ENCODE measurements around the gene USP49. TPM values are rescaled to one million over a fixed set of nuclear protein-coding genes. Genes with fewer than 3 reads are reported as not detected.

The USP49 gene
- total RNA-seq, 1 donor from 2014 or later = 6.3 TPM

DNA sequence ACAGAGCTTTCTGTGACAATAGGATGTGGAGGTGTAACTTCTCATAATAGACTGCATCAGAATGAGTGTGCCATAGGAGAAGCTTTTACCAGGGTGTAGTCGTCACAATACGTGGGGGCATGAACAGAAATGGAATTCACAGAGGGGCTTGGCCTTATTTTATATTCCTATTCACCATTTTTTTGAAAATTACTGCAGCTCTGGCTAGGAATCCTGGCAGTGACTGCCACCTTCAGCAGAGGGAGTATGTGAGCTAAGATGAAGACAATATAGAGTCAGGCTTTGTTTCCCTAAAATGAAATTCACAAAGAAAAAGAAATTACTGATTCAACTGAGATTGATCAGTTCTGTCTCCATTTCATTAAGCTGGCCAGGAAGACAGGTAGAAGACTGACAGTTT lies 93.8 kb downstream of the USP49 start:
- H3K9me3 Mint-ChIP-seq = no peaks in the 10 kb centered on the region
- no peak overlapping the region for H3K4me3 Mint-ChIP-seq
- intact Hi-C loops (cut with micrococcal nuclease) = loop anchor here (10.0 kb wide), 1 partner anchor 73 kb away; no protein-coding TSS in a partner anchor
- no peak for DNase-seq
- no peaks in the 10 kb centered on the region for H3K27me3 Mint-ChIP-seq
- H3K27ac Mint-ChIP-seq = no peak overlapping the region
- peaks cover 2% of the 10 kb centered on the region for H3K36me3 Mint-ChIP-seq (ENCODE audit: low read depth)
- H3K4me1 Mint-ChIP-seq = peaks cover 4% of the 10 kb centered on the region

DNA sequence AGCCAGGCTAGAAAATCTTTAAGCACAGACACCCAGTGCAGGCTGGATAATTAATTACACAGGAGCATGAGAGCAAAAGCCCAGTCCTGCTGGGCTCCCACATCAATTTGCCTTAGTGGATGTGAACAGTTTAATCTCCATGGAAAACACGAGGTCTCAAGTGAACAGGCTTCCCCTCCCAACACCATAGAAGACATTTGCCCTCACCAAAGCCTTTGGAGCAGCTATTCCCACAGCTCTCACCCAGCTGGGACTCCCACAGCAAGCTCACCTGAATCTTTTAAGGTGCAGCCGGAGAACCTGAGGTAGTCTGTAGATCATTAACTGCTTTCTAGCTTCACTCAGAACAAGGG lies 95.6 kb downstream of the USP49 start:
- no peak for DNase-seq
- Mint-ChIP-seq H3K27ac (no peak overlapping the region), H3K9me3 (no peaks in the 10 kb centered on the region), H3K36me3 (ENCODE audit: low read depth) (peaks cover 3% of the 10 kb centered on the region), H3K4me3 (no peak overlapping the region), H3K27me3 (no peaks in the 10 kb centered on the region), H3K4me1 (peaks cover 4% of the 10 kb centered on the region)
- intact Hi-C loops (cut with micrococcal nuclease) = no loop called here

DNA sequence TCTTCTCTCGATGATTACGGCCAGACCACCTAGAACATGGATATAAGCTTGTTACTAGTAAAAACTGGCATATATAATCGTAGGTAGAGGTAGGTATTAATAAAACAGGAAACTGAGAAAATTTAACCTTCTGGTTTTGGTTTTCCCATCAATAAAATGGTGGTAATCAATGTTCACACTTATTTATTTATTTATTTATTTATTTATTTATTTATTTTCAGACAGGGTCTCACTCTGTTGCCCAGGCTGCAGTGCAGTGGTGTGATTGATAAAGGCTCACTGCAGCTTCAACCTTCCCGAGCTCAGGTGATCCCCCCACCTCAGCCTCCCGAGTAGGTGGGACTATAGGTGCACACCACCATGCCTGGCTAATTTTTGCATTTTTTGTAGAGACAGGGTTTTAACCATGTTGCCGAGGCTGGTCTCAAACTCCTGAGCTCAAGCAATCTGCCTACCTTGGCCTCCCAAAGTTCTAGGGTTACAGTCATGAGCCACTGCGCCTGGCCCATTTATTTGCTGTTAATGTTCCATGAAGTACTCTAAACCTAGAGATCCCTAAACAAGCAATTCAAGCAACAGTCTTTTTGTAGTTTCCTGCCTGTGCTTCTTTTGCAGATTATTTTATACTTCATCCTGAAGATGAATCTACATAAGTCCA lies 96.1 kb downstream of the USP49 start:
- H3K27me3 Mint-ChIP-seq = no peaks in the 10 kb centered on the region
- peaks cover 3% of the 10 kb centered on the region for H3K36me3 Mint-ChIP-seq (ENCODE audit: low read depth)
- intact Hi-C loops (cut with micrococcal nuclease) = no loop called here
- peaks cover 4% of the 10 kb centered on the region for H3K4me1 Mint-ChIP-seq
- H3K9me3 Mint-ChIP-seq = no peaks in the 10 kb centered on the region
- DNase-seq = no peak
- no peak overlapping the region for H3K4me3 Mint-ChIP-seq
- no peak overlapping the region for H3K27ac Mint-ChIP-seq

DNA sequence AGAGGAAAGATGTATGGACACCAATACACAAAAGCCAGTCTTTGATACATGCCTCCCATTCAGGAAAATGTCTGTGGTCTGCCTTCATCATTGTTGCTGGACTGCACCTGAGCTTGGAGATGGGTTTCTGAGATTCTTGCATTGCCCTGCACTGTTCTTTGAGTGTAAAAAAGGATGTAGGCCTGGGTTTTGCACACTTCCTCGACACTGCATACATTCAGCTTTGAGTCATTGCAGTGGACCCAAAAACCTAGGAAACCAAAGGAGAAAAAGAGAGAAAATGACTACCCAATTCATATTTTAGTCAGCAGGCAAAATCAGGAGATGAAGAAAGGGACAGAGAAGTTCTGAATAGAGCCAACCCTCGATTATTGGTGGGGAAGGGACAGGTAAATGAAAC lies 98.7 kb downstream of the USP49 start:
- no peak overlapping the region for H3K27ac Mint-ChIP-seq
- peaks cover 15% of the 10 kb centered on the region for H3K36me3 Mint-ChIP-seq (ENCODE audit: low read depth)
- no peaks in the 10 kb centered on the region for H3K27me3 Mint-ChIP-seq
- H3K9me3 Mint-ChIP-seq = no peaks in the 10 kb centered on the region
- peaks cover 2% of the 10 kb centered on the region for H3K4me1 Mint-ChIP-seq
- DNase-seq = no peak
- intact Hi-C loops (cut with micrococcal nuclease) = no loop called here
- no peak overlapping the region for H3K4me3 Mint-ChIP-seq

DNA sequence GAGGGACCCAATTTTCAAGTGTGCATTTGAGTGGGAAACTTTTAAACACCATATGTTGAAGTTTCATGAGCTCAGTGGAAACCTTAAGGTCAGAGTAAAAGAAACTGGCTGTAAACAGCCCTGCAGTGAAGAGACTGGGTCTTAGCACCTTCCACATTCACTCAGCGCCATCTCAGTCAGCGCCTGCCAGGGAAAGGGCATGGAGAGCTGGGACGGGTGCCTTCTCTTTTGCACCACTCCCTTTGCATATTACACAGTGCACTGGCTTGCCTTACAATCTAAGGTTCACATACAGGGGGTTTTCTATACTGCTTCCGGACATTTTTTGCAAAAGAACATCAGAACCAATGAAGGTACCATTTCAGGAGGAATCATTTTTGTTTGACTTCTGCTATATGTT lies 103.2 kb downstream of the USP49 start:
- peaks cover 39% of the 10 kb centered on the region for H3K36me3 Mint-ChIP-seq (ENCODE audit: low read depth)
- intact Hi-C loops (cut with micrococcal nuclease) = no loop called here
- no peak overlapping the region for H3K27ac Mint-ChIP-seq
- no peak for DNase-seq
- no peaks in the 10 kb centered on the region for H3K27me3 Mint-ChIP-seq
- H3K4me1 Mint-ChIP-seq = peaks cover 8% of the 10 kb centered on the region
- H3K9me3 Mint-ChIP-seq = no peaks in the 10 kb centered on the region
- no peak overlapping the region for H3K4me3 Mint-ChIP-seq

DNA sequence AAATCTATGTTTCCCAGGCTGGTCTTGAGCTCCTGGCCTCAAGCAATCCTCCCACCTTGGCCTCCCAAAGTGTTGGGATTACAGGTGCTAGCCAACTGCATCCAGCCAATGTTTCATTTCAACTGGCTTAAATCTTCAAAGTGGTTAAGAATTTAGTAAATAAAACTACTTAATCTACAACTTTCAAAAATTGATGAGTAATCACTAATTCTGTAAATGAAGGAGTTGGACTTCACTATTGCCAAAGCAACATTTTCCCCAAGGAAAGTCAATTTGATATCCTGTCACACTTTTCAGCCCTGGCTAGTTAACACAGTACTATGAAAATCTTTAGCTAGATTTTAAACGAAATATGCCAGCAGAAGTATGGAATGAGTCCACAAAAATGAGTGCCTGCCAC lies 103.9 kb downstream of the USP49 start:
- H3K4me1 Mint-ChIP-seq = peaks cover 6% of the 10 kb centered on the region
- no peak overlapping the region for H3K27ac Mint-ChIP-seq
- peaks cover 36% of the 10 kb centered on the region for H3K36me3 Mint-ChIP-seq (ENCODE audit: low read depth)
- intact Hi-C loops (cut with micrococcal nuclease) = no loop called here
- H3K27me3 Mint-ChIP-seq = no peaks in the 10 kb centered on the region
- no peak overlapping the region for H3K4me3 Mint-ChIP-seq
- no peak for DNase-seq
- H3K9me3 Mint-ChIP-seq = no peaks in the 10 kb centered on the region

DNA sequence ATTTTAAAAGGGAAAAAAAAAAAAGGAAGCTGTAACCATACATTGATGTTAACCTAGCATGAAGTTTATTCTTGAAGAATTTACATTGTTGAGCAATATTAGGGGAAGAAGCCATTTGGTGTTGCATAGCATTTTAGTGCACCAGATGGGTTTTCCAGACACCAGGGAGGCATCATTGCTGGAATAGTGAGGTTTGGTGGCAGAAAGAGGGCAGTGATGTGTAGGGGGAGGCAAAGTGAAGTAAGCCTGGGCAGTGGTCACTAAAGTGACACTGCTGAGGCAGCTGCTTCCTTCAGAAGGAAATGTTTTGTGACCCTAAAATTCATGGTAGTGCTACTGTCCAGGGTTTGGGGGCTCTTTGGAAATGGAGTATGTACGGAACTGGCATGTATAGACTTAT lies 105.1 kb downstream of the USP49 start:
- H3K36me3 Mint-ChIP-seq (ENCODE audit: low read depth) = peaks cover 36% of the 10 kb centered on the region
- peaks cover 8% of the 10 kb centered on the region for H3K4me1 Mint-ChIP-seq
- no peak overlapping the region for H3K4me3 Mint-ChIP-seq
- no peak for DNase-seq
- H3K27me3 Mint-ChIP-seq = peaks cover under 1% of the 10 kb centered on the region
- intact Hi-C loops (cut with micrococcal nuclease) = no loop called here
- no peak overlapping the region for H3K27ac Mint-ChIP-seq
- H3K9me3 Mint-ChIP-seq = no peaks in the 10 kb centered on the region

DNA sequence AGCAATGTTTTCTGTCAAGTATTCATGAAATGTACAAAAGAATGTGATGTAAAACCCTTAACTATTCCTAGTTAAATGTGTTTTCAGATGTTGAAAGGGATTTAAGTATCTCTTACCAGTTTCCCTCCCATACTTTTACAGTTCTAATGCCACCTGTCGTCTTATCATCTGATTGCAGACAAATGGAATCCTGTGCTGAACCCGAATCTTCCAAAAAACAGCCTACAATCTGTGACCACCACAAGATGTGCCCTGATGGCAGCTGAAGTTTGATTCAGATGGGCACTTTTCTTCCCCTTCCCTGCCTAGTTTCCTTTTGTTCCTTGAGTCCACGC lies 105.8 kb downstream of the USP49 start:
- peak overlapping the region; percentile 56 for H3K27ac Mint-ChIP-seq
- H3K4me1 Mint-ChIP-seq = peaks cover 11% of the 10 kb centered on the region
- H3K27me3 Mint-ChIP-seq = peaks cover 6% of the 10 kb centered on the region
- peaks cover 36% of the 10 kb centered on the region for H3K36me3 Mint-ChIP-seq (ENCODE audit: low read depth)
- intact Hi-C loops (cut with micrococcal nuclease) = loop anchor here (5.0 kb wide), 3 partner anchors 148 to 717 kb away; partner anchors contain the start of genes MRPS10, NFYA and OARD1
- peak overlapping the region; percentile 95 for H3K4me3 Mint-ChIP-seq
- H3K9me3 Mint-ChIP-seq = no peaks in the 10 kb centered on the region
- DNase-seq = no peak

DNA sequence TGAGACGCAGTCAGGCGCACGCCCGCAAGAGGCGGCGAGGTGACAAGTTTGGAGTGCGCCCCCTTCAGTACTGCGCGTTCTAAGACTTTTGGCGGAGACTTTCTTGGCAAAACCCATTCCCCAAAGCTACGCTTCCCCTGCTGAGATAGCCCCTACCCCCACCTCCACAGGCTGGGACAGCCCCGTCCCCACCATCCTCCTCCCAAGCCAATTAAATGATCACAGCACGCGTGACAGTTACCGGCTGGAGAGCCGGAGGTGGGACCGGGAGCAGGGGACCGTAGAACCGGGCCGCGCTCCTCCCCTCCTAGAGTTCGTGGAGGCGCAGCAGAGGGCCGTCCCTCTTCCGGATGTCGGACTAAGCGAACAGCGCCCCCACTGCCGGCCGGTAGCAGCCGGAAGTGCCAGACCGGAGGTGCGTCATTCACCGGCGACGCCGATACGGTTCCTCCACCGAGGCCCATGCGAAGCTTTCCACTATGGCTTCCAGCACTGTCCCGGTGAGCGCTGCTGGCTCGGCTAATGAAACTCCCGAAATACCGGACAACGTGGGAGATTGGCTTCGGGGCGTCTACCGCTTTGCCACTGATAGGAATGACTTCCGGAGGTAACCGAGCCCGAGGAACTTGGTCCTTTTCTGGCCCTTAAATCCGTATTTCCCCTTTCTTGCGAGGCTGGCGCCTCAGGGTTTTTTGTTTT lies 107.8 kb downstream of the USP49 start, which contains the start of gene TOMM6:
TSS of gene TOMM6 (plus strand) at position 476 of the 699 bp plus-strand sequence. CDS start at position 480, 4 bp downstream.
- H3K4me1 Mint-ChIP-seq = peaks cover 12% of the 10 kb centered on the region
- peaks cover 12% of the 10 kb centered on the region for H3K27me3 Mint-ChIP-seq
- H3K4me3 Mint-ChIP-seq = peak within 1 kb of the TSS; percentile 95

DNA sequence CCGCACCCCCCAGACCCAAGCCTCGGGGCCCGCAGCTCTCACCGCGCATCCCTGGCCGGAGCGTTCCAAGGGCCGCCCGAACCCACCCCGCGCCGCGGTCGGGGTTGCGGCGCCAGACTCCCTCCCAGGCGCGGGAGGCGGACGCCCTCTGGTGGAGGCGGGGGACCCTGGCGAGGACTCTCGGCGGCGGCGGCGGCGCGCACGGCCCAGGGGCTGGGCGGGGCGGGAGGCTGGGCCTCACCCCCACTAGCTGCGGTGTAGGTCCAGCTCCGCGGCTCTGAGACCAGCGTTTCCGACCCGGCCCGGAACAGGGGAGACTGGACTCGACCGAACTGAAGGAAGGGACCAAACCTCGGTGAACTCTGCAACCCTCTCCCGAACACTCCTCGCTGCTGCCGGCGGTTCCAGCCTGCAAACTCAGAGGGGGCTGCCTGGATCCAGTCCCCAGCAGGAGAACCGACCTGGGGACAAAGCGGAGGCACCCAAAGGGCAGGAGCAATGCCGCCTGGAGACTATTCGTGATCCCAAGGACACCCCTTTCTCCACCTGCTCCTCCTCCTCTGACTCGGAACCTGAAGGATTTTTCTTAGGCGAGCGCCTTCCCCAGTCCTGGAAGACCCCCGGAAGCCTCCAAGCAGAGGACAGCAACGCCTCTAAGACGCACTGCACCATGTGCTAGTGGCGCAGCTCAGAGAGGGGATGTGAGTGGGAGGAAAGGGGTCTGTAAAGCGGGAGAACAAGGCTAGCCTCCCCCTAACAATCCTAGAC lies 108.5 kb downstream of the USP49 start:
- peaks cover 14% of the 10 kb centered on the region for H3K27me3 Mint-ChIP-seq
- peak overlapping the region; percentile 95 for H3K4me3 Mint-ChIP-seq
- H3K9me3 Mint-ChIP-seq = no peaks in the 10 kb centered on the region
- DNase-seq = peak; percentile 98
- H3K36me3 Mint-ChIP-seq (ENCODE audit: low read depth) = peaks cover 25% of the 10 kb centered on the region
- intact Hi-C loops (cut with micrococcal nuclease) = loop anchor here (1.0 to 5.0 kb wide), 10 partner anchors 7 to 1093 kb away; partner anchors contain the start of genes BYSL, FRS3, MED20 and MRPS10
- H3K4me1 Mint-ChIP-seq = peaks cover 12% of the 10 kb centered on the region
- peak overlapping the region; percentile 98 for H3K27ac Mint-ChIP-seq

More for the DNA sequence above, 107.8 kb downstream of the USP49 start, which contains the start of gene TOMM6:
- peak; percentile 99 for DNase-seq
- intact Hi-C loops (cut with micrococcal nuclease) = loop anchor here (1.0 to 5.0 kb wide), 10 partner anchors 8 to 1092 kb away; partner anchors contain the start of genes BYSL, FRS3, MED20 and MRPS10
- Mint-ChIP-seq H3K36me3 (ENCODE audit: low read depth) (peaks cover 30% of the 10 kb centered on the region), H3K27ac (peak within 1 kb of the TSS; percentile 98), H3K9me3 (no peaks in the 10 kb centered on the region)

DNA sequence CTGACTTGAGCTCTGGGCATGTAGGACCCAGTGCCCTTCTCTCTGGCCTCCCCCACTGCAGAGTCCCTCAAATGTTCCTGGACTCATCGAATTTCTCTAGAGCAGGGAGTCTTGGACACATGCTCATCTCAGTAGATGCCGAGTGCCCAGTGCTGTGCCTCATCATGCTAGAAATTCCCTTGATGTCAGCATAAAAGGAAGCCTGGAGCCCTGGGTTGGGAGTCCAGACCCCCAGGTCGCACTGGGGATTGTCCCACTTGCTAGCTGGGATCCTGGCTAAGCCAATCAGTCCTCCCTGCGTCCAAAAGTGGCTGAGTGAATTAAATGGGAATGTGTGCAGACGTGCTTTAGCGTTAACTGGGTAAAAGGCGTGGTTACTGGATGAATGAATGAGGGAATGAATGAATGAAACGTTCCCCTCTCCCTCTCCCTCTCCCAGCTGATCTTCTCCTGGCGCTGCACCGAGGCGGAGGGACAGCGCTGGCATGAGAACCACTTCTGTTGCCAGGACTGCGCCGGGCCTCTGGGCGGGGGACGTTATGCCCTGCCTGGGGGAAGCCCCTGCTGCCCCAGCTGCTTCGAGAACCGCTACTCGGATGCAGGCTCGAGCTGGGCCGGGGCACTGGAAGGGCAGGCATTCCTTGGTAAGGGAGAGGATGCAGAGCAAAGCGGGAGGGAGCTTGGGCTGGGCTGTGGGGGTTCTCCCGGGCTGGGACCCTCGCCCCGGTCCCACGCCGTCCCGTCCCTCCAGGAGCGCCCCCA lies 109.3 kb downstream of the USP49 start:
- no peaks in the 10 kb centered on the region for H3K9me3 Mint-ChIP-seq
- intact Hi-C loops (cut with micrococcal nuclease) = loop anchor here (5.0 kb wide), 3 partner anchors 151 to 714 kb away; partner anchors contain the start of genes MRPS10, NFYA and OARD1
- H3K27ac Mint-ChIP-seq = no peak overlapping the region
- peaks cover 21% of the 10 kb centered on the region for H3K36me3 Mint-ChIP-seq (ENCODE audit: low read depth)
- DNase-seq = no peak
- H3K4me1 Mint-ChIP-seq = peaks cover 17% of the 10 kb centered on the region
- peaks cover 19% of the 10 kb centered on the region for H3K27me3 Mint-ChIP-seq
- peak overlapping the region; percentile 95 for H3K4me3 Mint-ChIP-seq

DNA sequence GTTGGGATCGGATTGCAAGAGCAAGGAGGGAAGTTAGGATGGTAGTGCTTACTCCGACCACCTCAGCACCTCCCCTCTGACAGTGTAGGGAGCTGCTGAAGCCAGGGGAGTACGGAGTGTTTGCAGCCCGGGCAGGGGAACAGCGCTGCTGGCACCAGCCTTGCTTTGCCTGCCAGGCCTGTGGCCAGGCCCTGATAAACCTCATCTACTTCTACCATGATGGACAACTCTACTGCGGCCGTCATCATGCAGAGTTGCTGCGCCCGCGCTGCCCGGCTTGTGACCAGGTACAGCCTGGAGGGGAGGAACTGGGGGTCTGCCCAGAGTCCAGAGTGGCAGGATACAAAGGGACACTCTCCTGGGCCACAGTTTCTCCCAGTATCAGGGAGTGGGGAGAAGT lies 109.9 kb downstream of the USP49 start:
- Mint-ChIP-seq H3K36me3 (ENCODE audit: low read depth) (peaks cover 18% of the 10 kb centered on the region), H3K27ac (no peak overlapping the region), H3K9me3 (no peaks in the 10 kb centered on the region), H3K27me3 (peaks cover 19% of the 10 kb centered on the region), H3K4me1 (peaks cover 19% of the 10 kb centered on the region), H3K4me3 (peak overlapping the region; percentile 59)
- intact Hi-C loops (cut with micrococcal nuclease) = loop anchor here (5.0 kb wide), 3 partner anchors 152 to 713 kb away; partner anchors contain the start of genes MRPS10, NFYA and OARD1
- DNase-seq = no peak

DNA sequence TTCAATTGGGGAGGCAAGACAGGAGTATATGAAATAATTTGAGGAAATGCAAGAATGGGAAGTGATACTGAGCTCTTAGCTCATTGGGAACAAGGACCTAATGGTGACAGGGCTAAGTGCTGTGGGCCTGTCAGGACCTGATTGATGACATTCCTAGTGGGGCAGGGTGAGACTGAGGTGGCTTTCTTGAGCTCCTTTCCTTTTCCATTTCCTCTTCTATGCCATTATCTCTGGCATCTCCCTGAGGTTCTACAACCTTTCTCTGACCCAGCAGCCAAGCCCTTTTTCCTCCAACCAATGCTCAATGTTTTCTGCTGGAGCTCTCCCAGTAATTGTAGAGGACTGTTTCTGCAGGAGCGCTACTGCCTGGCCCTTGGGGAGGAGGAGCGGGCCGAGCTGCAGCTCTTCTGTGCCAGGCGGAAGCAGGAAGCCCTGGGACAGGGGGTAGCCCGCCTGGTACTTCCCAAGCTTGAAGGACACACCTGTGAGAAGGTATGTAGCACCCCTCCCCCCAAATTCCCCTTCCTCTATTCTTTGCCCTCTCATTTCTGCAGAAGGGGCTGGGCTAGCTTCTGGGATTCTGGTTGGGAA lies 110.5 kb downstream of the USP49 start:
- peaks cover 14% of the 10 kb centered on the region for H3K36me3 Mint-ChIP-seq (ENCODE audit: low read depth)
- no peak overlapping the region for H3K27ac Mint-ChIP-seq
- intact Hi-C loops (cut with micrococcal nuclease) = loop anchor here (5.0 kb wide), 3 partner anchors 153 to 712 kb away; partner anchors contain the start of genes MRPS10, NFYA and OARD1
- no peaks in the 10 kb centered on the region for H3K9me3 Mint-ChIP-seq
- no peak for DNase-seq
- peak overlapping the region; percentile 59 for H3K4me3 Mint-ChIP-seq
- peaks cover 22% of the 10 kb centered on the region for H3K4me1 Mint-ChIP-seq
- peaks cover 21% of the 10 kb centered on the region for H3K27me3 Mint-ChIP-seq
